Measurements from ENCODE around the gene LLGL2.
"Not testable (repeated sequence)": the region's sequence is repeated elsewhere in the genome, so short reads cannot be mapped to it uniquely, and the experiment has no call there.

LLGL2 gene

GRCh38 chr17:75509528-75510258 is 15.8 kb upstream of the LLGL2 start:
- DNase-seq = no peak

- DNase-seq = no peak
Observed at GRCh38 chr17:75511270-75511609, 14.3 kb upstream of the LLGL2 start.

- no peak for DNase-seq
Observed at GRCh38 chr17:75511610-75512575, 13.6 kb upstream of the LLGL2 start.

- DNase-seq = no peak
Observed at GRCh38 chr17:75512926-75513640, 12.4 kb upstream of the LLGL2 start.

GRCh38 chr17:75513641-75514000 is 11.9 kb upstream of the LLGL2 start:
- no peak for DNase-seq

- DNase-seq = no peak
Observed at GRCh38 chr17:75514299-75514918, 11.1 kb upstream of the LLGL2 start.

GRCh38 chr17:75514919-75515495 is 10.5 kb upstream of the LLGL2 start:
- DNase-seq = no peak

GRCh38 chr17:75515496-75516254 is 9.8 kb upstream of the LLGL2 start, which contains the start of gene CASKIN2:
Gene CASKIN2 (minus strand): TSS chr17:75515537. CDS start chr17:75513804, 1,733 bp downstream.
- DNase-seq = peak; percentile 61

GRCh38 chr17:75516255-75516618 is 9.3 kb upstream of the LLGL2 start, which contains the start of gene TSEN54:
Gene TSEN54 (plus strand): TSS chr17:75516528. CDS start chr17:75516561, 33 bp downstream.
- peak; percentile 94 for DNase-seq

GRCh38 chr17:75516619-75517296 is 8.7 kb upstream of the LLGL2 start:
- DNase-seq = no peak

- DNase-seq = no peak
Observed at GRCh38 chr17:75517297-75517865, 8.1 kb upstream of the LLGL2 start.

- no peak for DNase-seq
Observed at GRCh38 chr17:75518201-75518600, 7.3 kb upstream of the LLGL2 start.

- DNase-seq = no peak
Observed at GRCh38 chr17:75518983-75519537, 6.4 kb upstream of the LLGL2 start.

GRCh38 chr17:75520413-75520812 is 5.1 kb upstream of the LLGL2 start:
- DNase-seq = not testable (repeated sequence)

GRCh38 chr17:75521290-75521689 is 4.2 kb upstream of the LLGL2 start:
- no peak for DNase-seq

GRCh38 chr17:75521951-75522727 is 3.4 kb upstream of the LLGL2 start:
- DNase-seq = no peak

GRCh38 chr17:75523647-75524046 is 1.9 kb upstream of the LLGL2 start:
- DNase-seq = no peak

GRCh38 chr17:75524269-75524969 is 1.1 kb upstream of the LLGL2 start:
- DNase-seq = no peak

Data from activated gamma-delta T cell (primary cell).